ENCODE results near the gene SLC2A9.
"Not testable (repeated sequence)": the region's sequence is repeated elsewhere in the genome, so short reads cannot be mapped to it uniquely, and the experiment has no call there.

Gene SLC2A9

DNA sequence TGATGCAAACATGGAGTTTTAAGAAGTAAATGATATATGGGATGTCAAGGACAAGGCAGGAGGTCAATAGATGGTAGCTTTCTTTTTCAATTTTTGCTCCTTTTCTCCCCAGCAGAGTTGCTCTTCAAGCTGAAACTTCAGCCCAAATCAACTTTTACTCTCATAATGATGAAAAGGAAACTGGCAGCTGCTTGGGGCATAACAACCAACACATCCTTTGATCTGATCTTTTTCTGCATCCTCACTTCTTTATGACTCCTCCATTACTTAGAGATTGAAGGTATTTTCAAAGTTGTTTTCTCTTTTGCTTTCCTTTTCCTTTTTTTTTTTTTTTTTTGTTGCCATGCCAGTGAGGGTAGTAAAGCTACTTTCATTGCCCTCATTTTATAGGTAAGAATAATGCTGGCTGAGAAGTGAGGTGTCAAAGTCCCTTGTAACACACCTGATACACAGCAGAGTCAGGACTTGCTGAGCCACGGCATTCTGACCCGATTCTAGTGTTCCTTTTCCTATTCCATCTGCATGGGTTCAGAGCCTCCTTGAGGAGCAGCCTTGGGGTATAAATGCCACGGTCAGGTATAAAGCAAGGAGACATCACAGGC is 26.9 kb downstream of the SLC2A9 start:
- no peak for DNase-seq

DNA sequence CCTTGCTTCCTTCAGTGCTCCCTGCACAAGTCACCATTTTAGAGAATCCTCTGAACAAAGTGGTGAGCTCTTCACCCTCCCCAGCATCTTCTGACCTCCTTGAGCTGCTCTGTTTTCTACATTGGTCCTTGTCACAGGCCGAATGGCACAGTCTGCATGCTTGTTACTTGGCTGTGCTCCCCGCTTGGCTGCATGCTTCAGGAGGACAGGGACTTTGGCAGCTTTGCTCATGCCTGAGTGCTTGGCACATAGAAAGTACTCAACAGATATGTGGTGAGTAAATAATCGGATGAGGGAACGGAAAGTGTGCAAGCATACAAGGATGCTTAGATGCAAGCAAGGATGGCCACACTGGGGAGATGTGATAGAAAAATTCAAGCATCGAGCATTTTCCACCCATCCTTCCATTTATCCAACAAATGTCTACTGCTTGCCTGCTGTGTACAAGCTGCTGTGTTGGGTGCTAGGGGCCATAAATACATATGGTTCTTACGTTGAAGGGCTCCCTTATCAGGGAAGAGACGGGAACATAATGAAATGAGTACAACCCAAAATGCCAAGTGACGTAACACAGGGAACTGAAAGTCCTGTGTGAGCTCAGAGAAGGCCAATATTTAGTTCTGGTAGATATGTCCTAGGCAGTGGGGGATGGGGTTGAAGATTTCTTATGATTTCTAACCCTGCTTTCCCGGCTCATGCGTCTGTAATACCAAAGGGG is 31.2 kb downstream of the SLC2A9 start:
- DNase-seq: no peak

DNA sequence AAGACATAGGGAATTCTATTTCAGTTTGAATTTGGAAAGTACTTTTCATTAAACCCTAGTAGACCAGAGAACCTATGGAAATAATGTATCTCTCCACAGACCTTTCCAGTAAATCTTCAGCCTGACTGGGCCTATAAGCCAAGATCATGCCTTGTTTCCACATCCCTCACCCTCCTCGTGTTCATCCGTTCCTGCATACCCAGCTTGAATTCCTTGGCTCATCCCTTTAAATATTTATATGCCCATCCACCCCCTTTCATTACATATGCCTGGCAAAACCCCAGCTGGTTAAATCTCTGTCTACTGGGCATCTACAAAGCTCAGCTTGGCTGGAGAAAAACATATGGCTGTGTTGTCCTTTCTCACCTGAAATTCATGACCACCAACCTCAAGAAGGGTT is 32.4 kb downstream of the SLC2A9 start:
- DNase-seq: no peak

DNA sequence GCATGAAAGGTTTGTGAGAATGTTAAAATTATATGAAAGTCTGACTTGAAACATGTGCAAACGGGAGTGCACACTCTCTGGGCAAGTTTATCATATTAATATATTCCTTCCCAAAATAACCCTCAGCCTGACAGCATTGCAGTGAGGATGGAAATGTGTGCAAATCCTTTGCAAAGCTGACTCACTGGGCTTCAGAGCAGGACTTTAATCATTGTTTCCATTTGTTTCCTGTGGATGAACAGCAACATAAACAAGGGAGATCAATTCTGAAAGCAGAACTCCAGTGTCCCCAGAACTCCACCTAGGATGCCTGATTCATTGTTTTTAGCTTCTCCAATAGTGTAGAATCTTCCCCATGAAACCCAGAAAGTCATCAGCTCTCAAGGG is 32.9 kb downstream of the SLC2A9 start:
- no peak for DNase-seq

DNA sequence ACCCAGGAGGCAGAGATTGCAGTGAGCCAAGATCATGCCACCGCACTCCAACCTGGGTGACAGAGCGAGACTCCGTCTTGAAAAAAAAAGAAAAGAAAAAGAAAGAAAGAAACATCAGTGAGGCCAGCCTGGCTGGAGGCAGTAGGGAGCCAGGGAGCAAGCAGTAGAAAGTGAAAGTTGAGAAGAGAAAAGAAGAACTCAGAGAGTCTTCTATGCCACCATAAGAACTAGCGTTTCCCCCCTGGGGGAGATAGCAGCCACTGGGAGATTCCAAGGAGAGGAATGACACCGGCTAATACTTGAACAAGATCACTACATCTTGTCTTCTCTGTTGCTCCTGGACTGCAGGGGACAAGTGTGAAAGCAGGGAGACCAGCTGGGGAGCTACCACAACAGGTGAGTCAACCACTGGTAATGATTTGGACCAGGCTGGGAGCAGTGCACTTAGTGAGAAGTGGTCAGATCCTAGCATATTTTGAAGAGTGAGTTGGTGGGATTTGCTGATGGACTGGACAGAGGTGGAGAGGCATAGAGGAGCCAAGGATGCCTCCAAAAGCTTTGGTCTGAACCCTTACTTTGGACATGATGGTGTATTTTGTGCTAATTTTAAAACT is 33.4 kb downstream of the SLC2A9 start:
- DNase-seq: no peak

DNA sequence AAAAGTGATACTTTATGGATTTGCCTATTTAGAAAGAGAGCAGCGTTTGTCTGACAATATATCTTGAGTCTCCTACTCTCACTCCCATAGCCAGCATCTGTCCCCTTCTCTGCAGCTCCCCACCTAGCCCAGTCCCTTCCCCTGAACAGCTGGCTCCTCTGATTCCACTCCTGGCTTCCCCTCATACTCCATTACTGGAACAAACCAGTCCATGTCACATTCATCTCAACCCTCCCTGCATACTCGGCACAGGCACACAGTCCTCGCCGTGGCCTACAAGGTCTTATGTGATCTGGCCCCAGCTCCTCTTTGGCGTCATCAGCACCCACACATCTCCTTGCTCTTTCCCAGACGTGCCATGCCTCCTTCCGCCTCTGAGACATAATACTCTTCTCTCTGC is 36.7 kb downstream of the SLC2A9 start:
- DNase-seq: no peak

DNA sequence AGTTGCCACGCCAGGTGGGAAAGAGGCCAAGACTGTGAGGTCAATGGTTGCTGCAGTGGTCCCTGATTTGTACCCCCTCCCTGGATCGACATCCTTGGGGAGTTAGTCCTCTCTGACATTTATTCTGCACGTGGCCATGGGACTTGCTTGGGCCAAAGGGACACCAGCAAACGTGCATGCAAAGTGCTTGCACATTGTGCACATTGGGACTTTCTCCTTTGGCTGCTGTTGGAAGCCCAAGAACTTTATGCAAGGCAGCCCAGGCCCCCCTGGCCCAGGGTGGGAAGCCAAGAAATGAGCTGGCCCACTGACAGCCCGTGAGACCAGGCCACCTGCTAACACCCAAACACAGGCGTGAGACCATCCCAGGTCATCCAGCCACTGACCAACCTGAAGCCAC is 38.1 kb downstream of the SLC2A9 start:
- DNase-seq: no peak

DNA sequence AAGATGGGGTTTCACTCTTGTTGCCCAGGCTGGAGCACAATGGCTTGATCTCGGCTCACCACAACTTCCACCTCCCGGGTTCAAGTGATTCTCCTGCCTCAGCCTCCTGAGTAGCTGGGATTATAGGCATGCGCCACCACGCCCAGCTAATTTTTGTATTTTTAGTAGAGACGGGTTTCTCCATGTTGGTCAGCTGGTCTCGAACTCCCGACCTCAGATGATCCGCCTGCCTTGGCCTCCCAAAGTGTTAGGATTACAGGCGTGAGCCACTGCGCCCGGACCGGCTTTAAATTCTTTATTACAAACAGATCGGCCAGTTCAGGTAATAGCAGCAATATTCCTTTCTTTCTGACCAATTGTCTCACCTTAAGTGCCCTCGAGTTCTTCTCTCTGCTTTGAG is 39.4 kb downstream of the SLC2A9 start:
- not testable (repeated sequence) for DNase-seq

DNA sequence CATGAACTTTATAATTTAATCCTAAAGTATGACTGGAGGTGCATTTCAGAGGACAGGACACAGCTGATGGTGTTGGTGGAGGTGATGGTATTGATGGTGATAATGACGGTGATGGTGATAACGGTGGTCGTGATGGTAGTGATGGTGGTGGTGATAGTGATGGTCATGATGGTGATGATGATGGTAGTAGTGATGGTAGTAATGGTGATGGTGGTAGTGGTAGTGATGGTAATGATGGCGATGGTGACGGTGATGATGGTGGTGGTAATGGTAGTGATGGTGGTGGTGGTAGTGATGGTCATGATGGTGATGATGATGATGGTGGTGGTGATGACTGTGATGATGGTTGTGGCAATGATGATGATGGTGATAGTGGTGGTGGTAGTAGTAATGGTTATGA is 40.4 kb downstream of the SLC2A9 start:
- no peak for DNase-seq

DNA sequence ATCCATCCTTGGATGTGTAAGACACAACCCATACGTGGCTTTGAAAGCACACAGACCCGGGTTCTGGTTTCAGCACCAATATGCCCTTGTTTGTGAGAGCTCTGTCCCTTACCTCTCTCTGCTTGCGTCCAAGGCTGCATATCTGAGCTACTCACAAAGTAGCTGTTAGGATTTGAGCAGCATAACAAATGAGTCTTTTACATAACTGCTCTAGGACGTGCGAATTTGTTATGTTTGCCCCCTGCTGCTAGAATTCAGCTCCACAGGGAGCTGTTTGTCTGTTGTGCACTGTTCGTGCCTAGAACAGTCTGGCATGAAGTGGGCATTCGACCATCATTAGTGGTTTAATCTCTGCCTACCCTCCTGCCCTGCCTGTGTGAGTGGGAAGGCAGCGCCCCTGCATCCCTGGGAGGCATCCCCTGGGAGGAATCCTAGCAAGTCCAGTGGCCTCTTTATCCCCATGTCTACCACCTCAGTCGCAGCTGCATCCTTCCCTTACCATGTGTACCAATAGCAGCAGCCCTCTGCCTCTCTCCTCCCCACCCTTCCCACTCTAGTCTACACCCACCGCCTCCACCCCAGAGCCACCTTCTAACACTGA is 42.1 kb downstream of the SLC2A9 start:
- DNase-seq: no peak

DNA sequence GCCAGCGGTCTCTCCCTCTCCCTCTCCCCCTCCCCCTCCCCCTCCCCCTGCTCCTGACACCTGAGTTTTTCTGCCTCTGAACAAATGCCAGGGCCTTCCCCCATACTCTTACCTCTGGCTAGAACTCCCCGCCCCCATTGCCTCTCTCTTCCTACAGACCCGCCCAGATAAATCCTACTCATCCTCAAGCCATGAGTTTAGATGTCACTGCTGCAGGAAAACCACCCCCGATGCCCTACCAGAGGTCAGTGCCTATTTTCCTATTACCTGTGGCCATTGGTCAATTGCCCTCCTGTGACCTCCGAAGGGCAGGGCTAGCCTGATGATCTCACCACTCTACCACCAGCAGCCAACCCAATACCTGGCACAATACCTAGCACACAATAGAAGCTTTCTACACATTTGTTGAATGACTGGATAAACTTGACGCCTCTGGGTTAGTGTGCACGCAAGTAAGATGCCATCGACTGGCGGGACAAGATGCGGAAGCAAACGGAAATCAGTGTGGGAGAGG is 43.7 kb downstream of the SLC2A9 start:
- no peak for DNase-seq

DNA sequence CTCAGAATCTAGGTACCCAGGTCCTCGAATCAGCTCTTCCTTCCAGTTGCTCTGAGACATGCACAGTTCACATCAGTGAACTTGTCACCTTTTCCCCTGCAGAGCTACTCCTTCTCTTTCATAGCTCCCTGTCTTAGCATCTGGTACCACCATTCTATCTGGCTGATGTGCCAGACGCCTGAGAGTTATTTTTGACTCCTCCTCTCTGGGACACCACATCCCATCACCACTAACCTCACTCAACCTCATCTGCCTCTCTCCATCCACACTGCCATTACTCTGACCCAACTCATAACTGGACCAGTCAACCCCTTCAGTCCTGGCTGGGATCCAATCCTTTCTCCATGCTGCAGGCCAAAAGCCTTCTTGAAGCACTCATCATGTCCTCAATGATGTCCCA is 44.5 kb downstream of the SLC2A9 start:
- DNase-seq: no peak

DNA sequence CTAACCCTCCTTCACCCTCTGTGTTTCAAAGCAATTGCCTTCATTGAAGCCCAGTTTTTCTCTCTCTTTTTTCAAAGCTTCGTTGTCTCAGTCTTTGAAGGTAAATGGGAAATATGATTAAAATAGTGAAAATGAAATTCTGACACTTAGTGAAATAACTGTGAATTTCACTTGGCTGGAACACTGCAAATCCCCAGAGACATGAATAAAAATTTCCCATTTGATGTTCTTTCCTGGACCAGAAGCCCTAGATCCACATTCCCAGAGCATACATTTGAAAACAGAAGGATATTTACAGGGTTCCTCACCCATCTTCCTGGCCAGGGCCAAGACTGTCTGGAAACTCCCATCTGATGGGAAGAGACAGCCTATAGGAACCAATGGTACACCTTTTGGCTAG is 45.0 kb downstream of the SLC2A9 start:
- no peak for DNase-seq

DNA sequence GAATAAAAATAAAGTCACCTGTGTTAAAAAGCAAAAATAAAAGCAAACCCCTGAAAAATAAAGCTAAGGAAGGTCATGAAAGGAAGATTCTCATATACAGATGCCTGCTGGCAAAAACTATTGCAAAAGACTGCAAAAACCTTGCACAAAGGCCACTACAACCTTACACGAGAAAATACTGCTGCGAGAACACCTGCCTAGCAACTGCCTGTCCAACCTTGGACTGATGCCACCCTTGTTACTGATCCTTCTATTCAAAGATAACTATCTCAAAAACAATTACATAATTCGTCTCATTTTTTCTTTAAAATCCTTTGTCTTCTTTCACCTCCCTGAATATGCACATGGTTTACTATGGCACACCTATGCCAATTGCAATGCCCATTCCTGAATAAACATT is 49.6 kb downstream of the SLC2A9 start:
- DNase-seq: no peak

DNA sequence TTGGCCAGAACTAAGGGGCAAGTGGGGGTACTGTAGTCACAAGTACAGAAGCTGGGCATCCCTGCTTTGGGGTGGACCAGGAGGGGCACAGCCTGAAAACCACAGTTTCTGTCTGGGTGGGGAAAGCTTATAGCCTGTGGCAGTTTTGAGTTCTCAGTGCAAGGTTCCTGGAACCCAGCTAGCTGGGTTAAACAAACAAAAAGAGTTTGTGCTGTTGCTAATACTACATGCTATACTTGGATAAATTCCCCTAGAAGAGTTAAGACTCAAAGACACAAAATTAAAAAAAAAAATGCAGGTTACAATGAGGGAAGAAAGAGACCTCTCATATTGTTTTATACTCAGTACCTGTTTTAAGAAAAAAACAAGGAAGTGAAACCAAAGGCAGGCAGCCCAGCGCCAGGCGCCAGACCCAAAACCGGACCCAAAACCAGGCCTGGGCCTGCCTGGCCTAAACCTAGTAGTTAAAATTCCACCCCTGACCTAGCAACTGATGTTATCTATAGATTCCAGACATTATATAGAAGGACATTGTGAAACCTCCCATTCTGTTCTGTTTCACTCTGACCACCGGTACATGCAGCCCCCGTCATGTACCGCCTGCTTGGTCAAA is 50.8 kb downstream of the SLC2A9 start:
- no peak for DNase-seq

DNA sequence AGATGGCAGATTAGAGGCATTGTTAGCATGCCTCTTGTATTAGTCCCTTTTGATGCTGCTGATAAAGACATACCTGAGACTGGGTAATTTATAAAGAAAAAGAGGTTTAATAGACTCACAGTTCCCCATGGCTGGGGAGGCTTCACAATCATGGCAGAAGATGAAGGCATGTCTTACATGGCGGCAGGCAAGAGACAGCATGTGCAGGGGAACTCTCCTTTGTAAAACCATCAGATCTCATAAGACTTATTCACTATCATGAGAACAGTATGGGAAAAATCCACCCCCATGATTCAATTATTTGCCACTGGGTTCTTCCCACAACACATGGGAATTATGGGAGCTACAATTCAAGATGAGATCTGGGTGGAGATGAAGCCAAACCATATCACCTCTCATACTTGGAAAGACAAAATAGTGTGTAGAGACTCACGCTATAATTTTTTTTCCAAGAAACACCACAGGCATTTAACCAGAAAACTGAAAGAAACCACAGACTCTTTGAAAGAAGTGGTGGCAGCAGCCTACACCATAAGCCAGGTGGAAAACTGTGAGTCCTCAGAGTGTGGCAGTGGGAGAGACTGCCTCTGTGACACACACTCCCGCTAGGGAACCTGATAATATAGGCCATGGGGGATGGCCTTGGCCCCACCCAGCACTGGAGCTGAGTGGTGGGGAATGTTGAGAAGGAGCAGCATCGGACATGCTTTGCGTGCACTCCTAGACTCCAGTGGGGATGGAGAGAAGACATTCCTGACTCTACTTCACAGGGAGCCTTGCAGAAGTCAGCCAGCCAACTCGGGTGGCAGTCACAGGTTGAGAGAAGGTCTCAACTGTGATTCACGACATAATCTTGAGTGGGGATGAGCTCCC is 51.5 kb downstream of the SLC2A9 start:
- DNase-seq: no peak

DNA sequence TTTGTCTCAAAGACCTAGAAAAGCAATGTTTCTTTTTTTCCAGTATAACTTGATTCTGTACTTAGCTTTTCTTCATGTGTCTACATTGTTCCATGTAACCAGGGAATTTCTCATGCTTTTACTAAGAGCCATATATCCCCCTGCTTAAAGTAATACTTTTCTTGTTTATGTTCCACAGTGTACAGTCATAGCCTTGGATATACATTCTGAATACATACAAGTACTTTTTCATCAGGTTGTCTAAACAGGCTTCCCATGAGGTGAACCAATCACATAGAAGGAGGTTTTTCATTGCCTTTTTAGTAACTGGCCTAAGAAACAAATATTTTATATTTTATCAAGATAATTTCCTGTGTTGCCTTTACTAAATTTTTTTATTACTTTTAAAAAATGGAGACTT is 52.8 kb downstream of the SLC2A9 start:
- no peak for DNase-seq

DNA sequence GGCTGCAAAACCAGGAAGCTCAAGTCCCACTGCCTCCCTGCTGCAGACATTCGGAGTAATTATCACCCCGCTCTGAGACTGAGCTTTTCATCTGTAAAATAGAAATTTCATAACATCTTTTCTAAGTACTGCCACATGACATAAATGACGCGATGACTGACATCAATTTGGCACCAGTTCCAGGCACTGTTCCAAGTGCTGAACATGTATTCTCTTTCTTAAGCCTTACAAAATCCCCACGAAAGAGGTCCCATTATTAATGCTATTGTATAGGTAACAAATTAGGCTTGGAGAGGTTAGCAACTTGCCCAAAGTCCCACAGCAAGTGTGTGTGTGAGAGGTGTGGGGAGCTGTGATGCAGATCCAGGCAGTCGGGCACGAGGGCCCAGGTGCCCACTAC is 56.4 kb downstream of the SLC2A9 start:
- no peak for DNase-seq

DNA sequence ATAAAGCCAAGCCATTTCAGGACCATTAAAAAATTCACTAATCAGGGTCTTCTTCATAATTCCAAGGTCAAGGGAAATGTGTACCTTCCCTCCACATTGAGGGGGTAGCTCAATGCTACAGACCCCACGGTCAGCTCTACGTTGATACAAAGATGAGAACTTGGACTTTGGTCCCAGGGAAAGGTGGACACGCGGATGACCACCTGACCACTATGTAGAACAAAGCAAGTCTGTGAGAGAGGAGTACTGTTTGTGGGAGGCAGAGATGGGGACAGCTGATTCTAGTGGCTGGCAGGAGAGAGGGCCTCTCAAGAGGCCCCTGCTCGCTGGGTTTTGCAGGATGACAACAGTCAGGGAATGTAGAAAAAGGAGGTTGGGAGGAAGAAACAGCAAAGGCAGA is 58.0 kb downstream of the SLC2A9 start:
- DNase-seq: no peak

DNA sequence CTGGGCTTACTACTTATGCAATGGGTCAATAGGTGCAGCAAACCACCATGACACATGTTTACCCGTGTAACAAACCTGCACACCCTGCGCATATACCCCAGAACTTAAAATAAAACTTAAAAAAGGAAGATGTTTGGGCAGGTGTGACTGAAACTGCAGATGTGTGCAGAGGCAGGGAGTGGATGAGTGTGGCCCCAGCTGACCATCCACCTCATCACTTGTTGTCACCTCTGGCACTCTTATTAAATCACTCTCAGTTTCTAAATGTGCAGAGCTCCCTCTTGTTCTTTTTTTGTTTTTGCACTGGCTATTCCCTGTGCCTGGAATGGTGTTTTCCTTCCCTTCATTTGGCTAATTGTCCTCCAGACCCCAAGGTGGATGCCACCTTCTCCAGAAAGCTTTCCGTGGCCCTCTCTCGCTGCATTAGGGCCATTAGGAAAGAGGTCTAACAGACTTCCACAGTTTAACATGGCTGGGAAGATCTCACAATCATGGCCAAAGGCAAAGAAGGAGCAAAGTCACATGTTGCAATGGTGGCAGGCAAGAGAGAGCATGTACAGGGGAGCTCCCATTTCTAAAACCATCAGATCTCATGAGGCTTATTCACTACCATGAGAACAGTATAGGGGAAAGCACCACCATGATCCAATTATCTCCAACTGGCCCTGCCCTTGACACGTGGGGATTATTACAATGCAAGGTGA is 58.5 kb downstream of the SLC2A9 start:
- DNase-seq: no peak

DNA sequence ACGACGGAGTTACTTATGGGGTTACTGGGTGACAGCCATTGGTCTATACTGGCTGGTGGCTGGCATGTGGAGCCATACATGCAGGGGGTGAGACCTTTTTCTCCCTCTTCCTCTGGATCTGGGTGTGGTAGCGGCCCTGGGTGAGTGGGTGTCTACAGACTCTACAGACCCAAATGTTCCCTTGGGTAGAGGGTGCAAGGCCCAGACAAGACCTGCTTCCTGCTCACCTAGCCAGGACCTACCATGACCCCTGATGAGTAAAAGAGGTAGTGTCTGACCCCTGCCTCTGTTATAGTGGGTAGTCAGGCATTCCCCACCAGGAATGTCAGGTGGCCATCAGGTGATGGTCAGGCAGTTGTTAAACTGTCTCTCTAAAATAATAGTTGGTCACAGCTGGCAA is 66.8 kb downstream of the SLC2A9 start:
- no peak for DNase-seq

DNA sequence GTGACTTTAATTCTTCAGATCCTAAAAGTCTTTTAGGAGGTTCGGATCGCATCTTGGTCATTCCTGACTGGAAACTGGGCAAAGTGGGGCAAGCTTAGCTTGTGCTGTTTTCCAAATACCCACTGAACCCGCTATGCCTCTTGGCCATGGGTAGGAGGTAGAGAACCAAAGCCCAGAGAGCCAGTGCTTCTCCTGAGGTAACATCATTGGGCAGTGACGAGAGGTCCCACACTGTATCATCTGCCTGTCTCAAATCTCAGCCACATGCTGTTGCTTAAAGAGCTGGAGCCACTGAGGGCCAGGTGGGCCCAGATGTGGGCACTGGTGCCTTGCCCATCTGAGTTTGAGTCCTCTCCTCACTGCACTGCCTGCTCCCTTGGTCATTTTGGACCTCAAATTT is 68.2 kb downstream of the SLC2A9 start:
- DNase-seq: no peak
